PC-9 (cell line): ENCODE measurements around the gene PRDM16.

ENCODE experiments used
- EZH2 ChIP-seq: fragments of 200-600 bp; sonication (generic); IDR thresholded peaks from 2 replicates; pipeline ENCODE4 v1.8.0; 2017; ENCODE audit warnings: antibody characterized with exemption, low read depth
- TF ChIP-seq, protein P1 (sequence below): fragments of 200-600 bp; sonication (generic); conservative IDR thresholded peaks from 2 replicates; pipeline ENCODE4 v1.6.1; 2017; ENCODE audit warnings: mixed run types, antibody characterized with exemption, mild to moderate bottlenecking, moderate library complexity

DNA sequence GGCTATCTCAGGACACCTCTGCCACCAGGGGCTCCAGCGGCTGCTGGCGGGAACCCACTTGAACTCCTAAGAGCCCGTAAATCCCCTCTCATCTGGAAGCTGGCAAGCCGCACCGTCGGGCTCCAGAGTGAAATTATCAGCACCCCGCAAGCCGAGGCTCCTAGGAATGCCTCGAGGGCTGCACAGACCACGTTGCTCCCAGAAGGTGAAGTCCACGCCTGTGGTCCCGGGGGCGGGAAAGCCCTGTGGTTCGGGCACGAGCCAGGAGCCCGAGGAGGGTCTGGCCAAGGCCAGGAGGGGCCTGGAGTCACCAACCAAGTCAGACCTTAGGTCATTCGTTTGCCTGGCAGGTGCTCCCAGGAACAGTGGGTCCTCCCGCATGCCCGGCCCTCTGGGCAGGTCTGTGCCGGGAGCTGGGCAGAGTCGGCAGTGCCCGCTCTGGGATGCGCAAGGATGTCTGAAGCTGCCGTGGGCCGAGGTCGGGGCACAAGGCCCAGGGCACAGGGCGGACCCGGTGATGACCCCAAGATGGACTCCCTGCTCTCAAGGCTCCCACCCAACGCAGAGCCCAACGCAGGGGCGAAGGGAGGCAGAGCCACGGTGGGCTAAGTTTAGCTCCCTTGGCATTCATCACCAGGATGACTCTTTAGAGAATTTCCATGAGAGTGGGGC is 38.9 kb upstream of the PRDM16 start:
- TF ChIP-seq, protein P1, sequence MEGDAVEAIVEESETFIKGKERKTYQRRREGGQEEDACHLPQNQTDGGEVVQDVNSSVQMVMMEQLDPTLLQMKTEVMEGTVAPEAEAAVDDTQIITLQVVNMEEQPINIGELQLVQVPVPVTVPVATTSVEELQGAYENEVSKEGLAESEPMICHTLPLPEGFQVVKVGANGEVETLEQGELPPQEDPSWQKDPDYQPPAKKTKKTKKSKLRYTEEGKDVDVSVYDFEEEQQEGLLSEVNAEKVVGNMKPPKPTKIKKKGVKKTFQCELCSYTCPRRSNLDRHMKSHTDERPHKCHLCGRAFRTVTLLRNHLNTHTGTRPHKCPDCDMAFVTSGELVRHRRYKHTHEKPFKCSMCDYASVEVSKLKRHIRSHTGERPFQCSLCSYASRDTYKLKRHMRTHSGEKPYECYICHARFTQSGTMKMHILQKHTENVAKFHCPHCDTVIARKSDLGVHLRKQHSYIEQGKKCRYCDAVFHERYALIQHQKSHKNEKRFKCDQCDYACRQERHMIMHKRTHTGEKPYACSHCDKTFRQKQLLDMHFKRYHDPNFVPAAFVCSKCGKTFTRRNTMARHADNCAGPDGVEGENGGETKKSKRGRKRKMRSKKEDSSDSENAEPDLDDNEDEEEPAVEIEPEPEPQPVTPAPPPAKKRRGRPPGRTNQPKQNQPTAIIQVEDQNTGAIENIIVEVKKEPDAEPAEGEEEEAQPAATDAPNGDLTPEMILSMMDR: no peak
- no peak; the same call in 1 of the 2 replicates for TF ChIP-seq EZH2
